Glutamatergic neuron (in vitro differentiated cells): ENCODE results near the gene CBFB. TPM values are rescaled to one million over a fixed set of nuclear protein-coding genes. Genes with fewer than 3 reads are reported as not detected.

ENCODE experiments used
- DNase-seq: peaks from one replicate; pipeline ENCODE4 v3.0.0; 2022
- H3K27ac Mint-ChIP-seq: one replicate; pipeline ENCODE4 v1.8.0; 2020; ENCODE audit warnings: mild to moderate bottlenecking, mixed read lengths, inconsistent platforms; ENCODE audit not compliant: unreplicated experiment
- H3K27me3 Mint-ChIP-seq: one replicate; pipeline ENCODE4 v1.8.0; 2020; ENCODE audit warnings: mild to moderate bottlenecking, moderate library complexity, mixed read lengths, inconsistent platforms; ENCODE audit not compliant: unreplicated experiment
- H3K36me3 Mint-ChIP-seq: one replicate; pipeline ENCODE4 v1.8.0; 2020; ENCODE audit warnings: mild to moderate bottlenecking, mixed read lengths, inconsistent platforms; ENCODE audit not compliant: unreplicated experiment
- H3K4me1 Mint-ChIP-seq: one replicate; pipeline ENCODE4 v1.8.0; 2020; ENCODE audit warnings: mild to moderate bottlenecking, low read depth, mixed read lengths, inconsistent platforms; ENCODE audit not compliant: unreplicated experiment
- H3K4me3 Mint-ChIP-seq: one replicate; pipeline ENCODE4 v1.8.0; 2020; ENCODE audit warnings: mild to moderate bottlenecking, mixed read lengths, inconsistent platforms; ENCODE audit not compliant: unreplicated experiment
- H3K9me3 Mint-ChIP-seq: one replicate; pipeline ENCODE4 v1.8.0; 2020; ENCODE audit warnings: mild to moderate bottlenecking, moderate library complexity, mixed read lengths, inconsistent platforms; ENCODE audit not compliant: unreplicated experiment
- total RNA-seq: library from RNA; stranded (reverse); fragmentation: NEBNext Ultra II Directional; extraction: Animal tissue kit (Norgen Biotek cat#: 25700); gene quantifications from one replicate; pipeline ENCODE4 v1.2.1, GENCODE V29; 2021; ENCODE audit not compliant: unreplicated experiment
- TF ChIP-seq, protein P1 (sequence below): fragments of 200-600 bp; sonication (generic); IDR thresholded peaks from one replicate; pipeline ENCODE4 v1.5.0; 2021; ENCODE audit not compliant: partially characterized antibody, unreplicated experiment

Gene CBFB
- total RNA-seq, 1 donor from 2014 or later = 168 TPM

- H3K27ac Mint-ChIP-seq = peak overlapping the region; percentile 65
- peaks cover 17% of the 10 kb centered on the region for H3K4me1 Mint-ChIP-seq
- H3K36me3 Mint-ChIP-seq = no peaks in the 10 kb centered on the region
- no peak for DNase-seq
- TF ChIP-seq, protein P1, sequence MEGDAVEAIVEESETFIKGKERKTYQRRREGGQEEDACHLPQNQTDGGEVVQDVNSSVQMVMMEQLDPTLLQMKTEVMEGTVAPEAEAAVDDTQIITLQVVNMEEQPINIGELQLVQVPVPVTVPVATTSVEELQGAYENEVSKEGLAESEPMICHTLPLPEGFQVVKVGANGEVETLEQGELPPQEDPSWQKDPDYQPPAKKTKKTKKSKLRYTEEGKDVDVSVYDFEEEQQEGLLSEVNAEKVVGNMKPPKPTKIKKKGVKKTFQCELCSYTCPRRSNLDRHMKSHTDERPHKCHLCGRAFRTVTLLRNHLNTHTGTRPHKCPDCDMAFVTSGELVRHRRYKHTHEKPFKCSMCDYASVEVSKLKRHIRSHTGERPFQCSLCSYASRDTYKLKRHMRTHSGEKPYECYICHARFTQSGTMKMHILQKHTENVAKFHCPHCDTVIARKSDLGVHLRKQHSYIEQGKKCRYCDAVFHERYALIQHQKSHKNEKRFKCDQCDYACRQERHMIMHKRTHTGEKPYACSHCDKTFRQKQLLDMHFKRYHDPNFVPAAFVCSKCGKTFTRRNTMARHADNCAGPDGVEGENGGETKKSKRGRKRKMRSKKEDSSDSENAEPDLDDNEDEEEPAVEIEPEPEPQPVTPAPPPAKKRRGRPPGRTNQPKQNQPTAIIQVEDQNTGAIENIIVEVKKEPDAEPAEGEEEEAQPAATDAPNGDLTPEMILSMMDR = no peak
- H3K27me3 Mint-ChIP-seq = peaks cover 6% of the 10 kb centered on the region
- peaks cover 6% of the 10 kb centered on the region for H3K9me3 Mint-ChIP-seq
- peak overlapping the region; percentile 22 for H3K4me3 Mint-ChIP-seq
Observed at GRCh38 chr16:67022531-67023214, 6.3 kb upstream of the CBFB start.

- no peaks in the 10 kb centered on the region for H3K36me3 Mint-ChIP-seq
- peak overlapping the region; percentile 17 for H3K4me3 Mint-ChIP-seq
- H3K27me3 Mint-ChIP-seq = peaks cover 6% of the 10 kb centered on the region
- peaks cover 17% of the 10 kb centered on the region for H3K4me1 Mint-ChIP-seq
- H3K27ac Mint-ChIP-seq = no peak overlapping the region
- peaks cover 6% of the 10 kb centered on the region for H3K9me3 Mint-ChIP-seq
- TF ChIP-seq, protein P1 = no peak
- no peak for DNase-seq
Observed at GRCh38 chr16:67023689-67024088, 5.3 kb upstream of the CBFB start.

DNA sequence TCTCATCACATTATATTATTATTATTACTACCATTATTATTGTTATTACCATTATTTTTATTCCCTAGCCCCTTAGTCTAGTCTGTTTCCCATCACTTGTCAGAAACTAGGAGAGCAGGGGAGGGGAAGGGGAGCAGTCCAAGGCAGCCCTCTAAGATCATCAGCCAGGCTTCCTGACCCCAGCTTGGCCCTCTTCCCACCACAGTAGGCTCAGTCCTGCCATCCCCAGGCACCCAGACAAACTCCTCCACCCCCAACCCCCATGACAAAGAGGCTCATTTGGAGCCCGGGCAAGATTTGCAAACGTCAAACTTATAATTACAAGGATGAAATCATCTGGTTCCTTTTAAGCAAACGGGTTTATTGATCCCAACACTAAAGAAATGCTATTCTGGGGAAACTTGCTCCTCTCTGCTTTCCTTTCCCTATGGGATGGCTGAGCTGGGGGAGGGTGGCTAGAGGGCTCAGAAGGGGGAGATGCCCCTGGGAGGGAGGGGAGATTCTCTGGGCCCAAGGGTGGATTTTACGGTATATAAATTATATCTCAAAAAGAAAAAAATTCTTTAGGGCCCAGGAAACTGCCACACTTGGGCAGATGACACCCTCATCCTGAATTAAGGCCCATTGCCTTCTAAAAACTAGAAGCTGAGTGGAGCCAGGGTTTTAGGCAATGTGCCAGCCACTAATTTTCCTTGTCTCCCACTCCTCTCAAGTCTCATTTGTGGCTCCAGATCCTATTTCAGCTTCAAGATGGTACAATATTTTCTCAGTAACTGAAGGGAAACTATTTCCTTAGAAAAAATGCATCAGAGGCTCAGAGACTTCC, 4.4 kb upstream of the CBFB start:
- TF ChIP-seq, protein P1 = no peak
- H3K36me3 Mint-ChIP-seq = no peaks in the 10 kb centered on the region

DNA sequence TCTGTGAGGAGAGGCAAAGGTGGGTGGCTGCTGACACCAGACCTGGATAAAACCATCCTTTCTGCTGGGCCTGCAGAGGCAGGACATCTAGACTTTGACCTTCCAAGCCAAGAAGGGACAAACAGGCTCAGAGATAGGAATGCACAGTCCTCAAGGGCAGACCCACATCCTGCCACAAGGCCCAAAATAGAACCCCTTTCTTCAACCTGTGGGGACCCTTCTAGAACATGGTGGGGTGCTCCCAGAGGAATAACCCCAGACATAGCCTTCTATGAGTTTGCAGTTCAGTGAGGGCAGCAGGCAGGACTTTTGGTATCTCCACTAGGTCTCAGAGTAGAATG, 3.8 kb upstream of the CBFB start:
- Mint-ChIP-seq H3K4me3 (no peak overlapping the region), H3K9me3 (peaks cover 6% of the 10 kb centered on the region), H3K36me3 (no peaks in the 10 kb centered on the region), H3K27me3 (peaks cover 8% of the 10 kb centered on the region), H3K27ac (no peak overlapping the region), H3K4me1 (peaks cover 17% of the 10 kb centered on the region)
- DNase-seq = no peak
- TF ChIP-seq, protein P1 = no peak

More for the DNA sequence above, 4.4 kb upstream of the CBFB start:
- Mint-ChIP-seq H3K4me3 (no peak overlapping the region), H3K27ac (peak overlapping the region; percentile 33), H3K27me3 (peaks cover 6% of the 10 kb centered on the region), H3K4me1 (peaks cover 17% of the 10 kb centered on the region), H3K9me3 (peaks cover 2% of the 10 kb centered on the region)
- DNase-seq = no peak

DNA sequence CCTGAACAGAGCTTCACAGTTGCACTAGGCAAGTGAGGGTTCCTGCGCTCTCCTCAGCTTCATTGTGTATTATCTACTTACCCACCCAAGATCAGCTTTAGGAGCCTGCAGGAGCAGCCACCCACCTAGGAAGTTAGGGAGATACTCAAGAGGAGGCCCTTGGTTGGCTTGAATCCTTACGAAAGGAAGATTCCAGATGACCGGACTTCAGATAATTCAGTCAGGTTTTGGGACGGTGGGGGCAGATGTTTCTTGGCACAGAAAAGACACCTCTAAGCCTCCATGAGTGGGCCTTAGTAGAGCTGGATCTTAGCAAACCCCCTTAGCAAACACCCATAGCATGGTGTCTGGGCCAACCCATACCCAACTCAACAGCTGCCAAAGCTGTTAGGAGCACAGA, 2.4 kb upstream of the CBFB start:
- H3K9me3 Mint-ChIP-seq = peaks cover 6% of the 10 kb centered on the region
- peaks cover 4% of the 10 kb centered on the region for H3K27me3 Mint-ChIP-seq
- TF ChIP-seq, protein P1 = no peak
- peaks cover 19% of the 10 kb centered on the region for H3K4me1 Mint-ChIP-seq
- DNase-seq = no peak
- H3K27ac Mint-ChIP-seq = no peak overlapping the region
- H3K4me3 Mint-ChIP-seq = no peak overlapping the region
- no peaks in the 10 kb centered on the region for H3K36me3 Mint-ChIP-seq
